HepG2 (cell line): ENCODE data around the gene GNMT. TPM values are rescaled to one million over a fixed set of nuclear protein-coding genes. Genes with fewer than 3 reads are reported as not detected.

Source experiments
- E2F5 ChIP-seq: sonication (generic); formaldehyde crosslinking; conservative IDR thresholded peaks from 2 replicates; pipeline ENCODE4 v1.4.0; 2020; ENCODE audit warnings: missing genetic modification reagents
- ERF ChIP-seq: IDR thresholded peaks from 2 replicates; pipeline ENCODE4 v1.6.1; 2018; ENCODE audit warnings: missing biosample characterization, missing genetic modification reagents
- FOXO1 ChIP-seq: sonication (generic); formaldehyde crosslinking; IDR thresholded peaks from 2 replicates; pipeline ENCODE4 v1.4.0; 2020; ENCODE audit warnings: missing genetic modification reagents
- FOXP1 ChIP-seq, 2 experiments: fragments of 450-650 bp in 1 of 2; IDR thresholded peaks; 2 replicates each; pipeline ENCODE4 v1.6.1; 2017 to 2018; ENCODE audit warnings: antibody characterized with exemption in 1 of 2
- GZF1 ChIP-seq: sonication (generic); formaldehyde crosslinking; IDR thresholded peaks from 2 replicates; pipeline ENCODE4 v1.5.1; 2020; ENCODE audit warnings: mild to moderate bottlenecking, missing genetic modification reagents
- HHEX ChIP-seq: IDR thresholded peaks from 2 replicates; pipeline ENCODE4 v1.6.1; 2016; ENCODE audit warnings: control low read depth
- NPAS2 ChIP-seq: sonication (generic); formaldehyde crosslinking; IDR thresholded peaks from 2 replicates; pipeline ENCODE4 v1.8.0; 2022; ENCODE audit warnings: mild to moderate bottlenecking, missing genetic modification reagents, borderline replicate concordance
- NR2F1 ChIP-seq, 2 experiments: fragments of 450-650 bp in 1 of 2; formaldehyde crosslinking in 1 of 2; IDR thresholded peaks; 2 replicates each; pipeline versions ENCODE4 v1.5.0 to v1.6.1; 2016 to 2020; ENCODE audit warnings: mild to moderate bottlenecking in 1 of 2, missing compliant biosample characterization in 1 of 2, missing genetic modification reagents in 1 of 2, moderate library complexity in 1 of 2
- NR2F2 ChIP-seq: IDR thresholded peaks from 2 replicates; pipeline ENCODE4 v1.6.1; 2012; ENCODE audit warnings: low read depth, inconsistent platforms, borderline replicate concordance
- PLSCR1 ChIP-seq: sonication (generic); formaldehyde crosslinking; IDR thresholded peaks from 2 replicates; pipeline ENCODE4 v1.5.0; 2020; ENCODE audit warnings: missing genetic modification reagents, mild to moderate bottlenecking, borderline replicate concordance
- SOX6 ChIP-seq, 2 experiments: fragments of 450-650 bp in 1 of 2; sonication (generic) in 1 of 2; formaldehyde crosslinking in 1 of 2; IDR thresholded peaks; 2 replicates each; pipeline versions ENCODE4 v1.4.0 to v1.6.1; 2017 to 2020; ENCODE audit warnings: antibody characterized with exemption in 1 of 2, mild to moderate bottlenecking in 1 of 2, missing genetic modification reagents in 1 of 2
- SP140L ChIP-seq: sonication (generic); formaldehyde crosslinking; IDR thresholded peaks from 2 replicates; pipeline ENCODE4 v1.4.0; 2020; ENCODE audit warnings: missing genetic modification reagents, borderline replicate concordance
- SUZ12 ChIP-seq: fragments of 150-350 bp; IDR thresholded peaks from 2 replicates; pipeline ENCODE4 v1.6.1; 2014; ENCODE audit warnings: low read depth, low read length
- TFE3 ChIP-seq: IDR thresholded peaks from 2 replicates; pipeline ENCODE4 v1.6.1; 2016
- UBTF ChIP-seq: sonication (generic); formaldehyde crosslinking; IDR thresholded peaks from 2 replicates; pipeline ENCODE4 v1.4.0; 2020; ENCODE audit warnings: mild to moderate bottlenecking, missing genetic modification reagents
- ZFP90 ChIP-seq: sonication (generic); formaldehyde crosslinking; IDR thresholded peaks from 2 replicates; pipeline ENCODE4 v1.8.0; 2022; ENCODE audit warnings: missing genetic modification reagents, mild to moderate bottlenecking, inconsistent platforms, borderline replicate concordance
- ZKSCAN1 ChIP-seq: fragments of 150-350 bp; IDR thresholded peaks from 2 replicates; pipeline ENCODE4 v1.6.1; 2014; ENCODE audit warnings: low read length
- ZNF362 ChIP-seq: sonication (generic); formaldehyde crosslinking; IDR thresholded peaks from 2 replicates; pipeline ENCODE4 v1.4.0; 2020; ENCODE audit warnings: missing genetic modification reagents, mild to moderate bottlenecking, borderline replicate concordance
- ZNF670 ChIP-seq: sonication (generic); formaldehyde crosslinking; IDR thresholded peaks from 2 replicates; pipeline ENCODE4 v1.8.0; 2022; ENCODE audit warnings: mild to moderate bottlenecking, missing genetic modification reagents, borderline replicate concordance
- ZNF770 ChIP-seq: sonication (generic); formaldehyde crosslinking; IDR thresholded peaks from 2 replicates; pipeline ENCODE4 v1.5.0; 2020; ENCODE audit warnings: mild to moderate bottlenecking, missing genetic modification reagents
- ZZZ3 ChIP-seq: sonication (generic); formaldehyde crosslinking; IDR thresholded peaks from 2 replicates; pipeline ENCODE4 v1.4.0; 2020; ENCODE audit warnings: missing genetic modification reagents, mild to moderate bottlenecking, borderline replicate concordance
- polyA plus RNA-seq, 8 experiments: library from polyadenylated mRNA; depleted of rRNA in 3 of 8; stranded (reverse) in 7 of 8; unstranded in 1 of 8; fragments of >200 nt; fragmentation: Illumina TruSeq in 4 of 8; extraction: Trizol in 4 of 8; gene quantifications; 2 replicates each; pipeline versions ENCODE4 v1.2.1 to v1.2.3, GENCODE V29; 2011 to 2016; ENCODE audit warnings: low read depth in 4 of 8, missing spikeins in 1 of 8, mixed read lengths in 1 of 8; ENCODE audit not compliant: insufficient read depth in 1 of 8
- total RNA-seq, 5 experiments: library from RNA; depleted of rRNA; stranded (reverse); fragments of >200 nt; fragmentation: Illumina TruSeq; extraction: Trizol; gene quantifications; 2 replicates each; pipeline ENCODE4 v1.2.3, GENCODE V29; 2016; ENCODE audit warnings: low read depth in 1 of 5

GNMT gene
- total and polyA plus RNA-seq, 2 of the 13 experiments (the other 11 are each of a cell fraction or from before 2014, with no cell fraction given), result 2.8 to 7.0 TPM

- TF ChIP-seq TFE3 (CRISPR knock-in tag) (no peak), ZFP90 (CRISPR knock-in tag) (no peak), PLSCR1 (CRISPR knock-in tag) (no peak), SUZ12 (no peak), ZNF670 (CRISPR knock-in tag) (no peak), E2F5 (no peak), NPAS2 (CRISPR knock-in tag) (no peak), FOXO1 (CRISPR knock-in tag) (peak; percentile 6; the same call in 1 of the 2 replicates), SOX6 (IDR thresholded peaks at IDR 0.05) (no peak), SOX6 (CRISPR knock-in tag; IDR thresholded peaks at IDR 0.05) (no peak), NR2F1 (CRISPR knock-in tag; IDR thresholded peaks at IDR 0.05) (no peak), ZZZ3 (CRISPR knock-in tag) (no peak), ZNF770 (no peak), ZNF362 (no peak), GZF1 (no peak), ZKSCAN1 (no peak), HHEX (CRISPR knock-in tag) (no peak), UBTF (CRISPR knock-in tag) (no peak), FOXP1 (IDR thresholded peaks at IDR 0.05) (no peak), FOXP1 (CRISPR knock-in tag; IDR thresholded peaks at IDR 0.05) (no peak), NR2F2 (no peak), ERF (CRISPR knock-in tag) (no peak), SP140L (CRISPR knock-in tag) (no peak)
Measured at GRCh38 chr6:42984924-42985475, 24.4 kb downstream of the GNMT start (continued).
